GM21381 (cell line): Measurements from ENCODE around the gene CRYBG2.
"Not testable (repeated sequence)": the region's sequence is repeated elsewhere in the genome, so short reads cannot be mapped to it uniquely, and the experiment has no call there.

Experiments
- ATAC-seq: cut with Tn5 transposase; IDR thresholded peaks from one replicate; pipeline ENCODE4 v1.9.1; 2021; ENCODE audit warnings: mild to moderate bottlenecking, moderate library complexity; ENCODE audit not compliant: unreplicated experiment

Gene CRYBG2

GRCh38 chr1:26353976-26354820 lies at the start of gene CRYBG2:
Gene CRYBG2 (minus strand): TSS chr1:26354130. CDS start chr1:26346657, 7,473 bp downstream.
- no peak for ATAC-seq

- ATAC-seq: no peak
Observed at GRCh38 chr1:26403656-26404055, 49.7 kb upstream of the CRYBG2 start.

GRCh38 chr1:26401891-26402290 lies 48.0 kb upstream of the CRYBG2 start:
- no peak for ATAC-seq

- no peak for ATAC-seq
Observed at GRCh38 chr1:26399034-26399433, 45.1 kb upstream of the CRYBG2 start.

- ATAC-seq: no peak
Observed at GRCh38 chr1:26395754-26396153, 41.8 kb upstream of the CRYBG2 start.

- ATAC-seq: no peak
Observed at GRCh38 chr1:26391450-26391849, 37.5 kb upstream of the CRYBG2 start.

GRCh38 chr1:26389604-26390247 lies 35.8 kb upstream of the CRYBG2 start:
- ATAC-seq: no peak

- ATAC-seq: no peak
Observed at GRCh38 chr1:26388791-26389445, 35.0 kb upstream of the CRYBG2 start.

- no peak for ATAC-seq
Observed at GRCh38 chr1:26387447-26387846, 33.5 kb upstream of the CRYBG2 start.

GRCh38 chr1:26385063-26385462 lies 31.1 kb upstream of the CRYBG2 start:
- ATAC-seq: not testable (repeated sequence)

GRCh38 chr1:26384076-26384475 lies 30.1 kb upstream of the CRYBG2 start:
- ATAC-seq: no peak

- no peak for ATAC-seq
Observed at GRCh38 chr1:26378879-26379251, 24.9 kb upstream of the CRYBG2 start.

- ATAC-seq: peak; percentile 94
Observed at GRCh38 chr1:26378088-26378878, 24.4 kb upstream of the CRYBG2 start.

GRCh38 chr1:26376050-26376449 lies 22.1 kb upstream of the CRYBG2 start:
- ATAC-seq: no peak

GRCh38 chr1:26375081-26375480 lies 21.2 kb upstream of the CRYBG2 start:
- no peak for ATAC-seq

- ATAC-seq: not testable (repeated sequence)
Observed at GRCh38 chr1:26374361-26374760, 20.4 kb upstream of the CRYBG2 start.

GRCh38 chr1:26373789-26374188 lies 19.9 kb upstream of the CRYBG2 start:
- ATAC-seq: no peak

GRCh38 chr1:26373281-26373680 lies 19.4 kb upstream of the CRYBG2 start:
- no peak for ATAC-seq

GRCh38 chr1:26372611-26373010 lies 18.7 kb upstream of the CRYBG2 start, which contains the start of gene ZNF683:
Gene ZNF683 (minus strand): TSS chr1:26372750. CDS start chr1:26368571, 4,179 bp downstream.
- not testable (repeated sequence) for ATAC-seq

GRCh38 chr1:26372039-26372438 lies 18.1 kb upstream of the CRYBG2 start:
- ATAC-seq: no peak
